Vagina (tissue), 2 donors: ENCODE data around the gene CLRN3. TPM values are rescaled to one million over a fixed set of nuclear protein-coding genes. Genes with fewer than 3 reads are reported as not detected.

Experiments used
- DNase-seq, 2 donors: peaks; one replicate each; pipeline ENCODE4 v3.0.0-alpha.2; 2017; ENCODE audit errors: extremely low spot score in 2 of 2
- H3K27ac ChIP-seq: fragments of 200-600 bp; sonication (generic); one replicate; pipeline ENCODE4 v1.5.1; 2019
- H3K27me3 ChIP-seq: fragments of 200-600 bp; sonication (generic); one replicate; pipeline ENCODE4 v1.5.1; 2019
- H3K36me3 ChIP-seq, 2 donors: fragments of 200-600 bp; sonication (generic); one replicate each; pipeline ENCODE4 v1.5.1; 2017 to 2019
- H3K4me1 ChIP-seq: fragments of 200-600 bp; sonication (generic); one replicate; pipeline ENCODE4 v1.5.1; 2019
- H3K4me3 ChIP-seq, 2 donors: fragments of 200-600 bp; sonication (generic); 1 replicate in 1 of 2; 2 replicates in 1 of 2; pipeline ENCODE4 v1.5.1; 2016 to 2019
- H3K9me3 ChIP-seq: fragments of 200-600 bp; sonication (generic); one replicate; pipeline ENCODE4 v1.5.1; 2019
- POLR2A ChIP-seq, 2 donors: fragments of 450-650 bp; IDR thresholded peaks; one replicate each; pipeline ENCODE4 v1.6.1; 2017; ENCODE audit warnings: antibody characterized with exemption in 2 of 2, mild to moderate bottlenecking in 2 of 2, moderate library complexity in 2 of 2
- POLR2AphosphoS5 ChIP-seq, 2 donors: sonication (generic); formaldehyde crosslinking; IDR thresholded peaks; one replicate each; pipeline ENCODE4 v1.9.0; 2017; ENCODE audit warnings: antibody characterized with exemption in 2 of 2, mild to moderate bottlenecking in 2 of 2, low read depth in 1 of 2; ENCODE audit not compliant: insufficient read depth in 1 of 2
- intact Hi-C: fragments of 100-400 bp; cut with DNase I; formaldehyde crosslinking; loops from one replicate; pipeline ENCODE4 v1.15.1; 2023
- total RNA-seq: library from RNA; depleted of rRNA; stranded (reverse); fragments of >200 nt; gene quantifications from one replicate; pipeline ENCODE4 v1.2.3, GENCODE V29; 2016
- TF ChIP-seq, protein P1 (sequence below), 3 experiments: fragments of 450-650 bp in 2 of 3; fragments of 200-600 bp in 1 of 3; sonication (generic) in 1 of 3; IDR thresholded peaks; one replicate each; pipeline ENCODE4 v1.5.1; 2017 to 2019; ENCODE audit warnings: antibody characterized with exemption in 3 of 3, mild to moderate bottlenecking in 2 of 3, moderate library complexity in 2 of 3

CLRN3 gene, protein sequence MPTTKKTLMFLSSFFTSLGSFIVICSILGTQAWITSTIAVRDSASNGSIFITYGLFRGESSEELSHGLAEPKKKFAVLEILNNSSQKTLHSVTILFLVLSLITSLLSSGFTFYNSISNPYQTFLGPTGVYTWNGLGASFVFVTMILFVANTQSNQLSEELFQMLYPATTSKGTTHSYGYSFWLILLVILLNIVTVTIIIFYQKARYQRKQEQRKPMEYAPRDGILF
- not detected for total RNA-seq

DNA sequence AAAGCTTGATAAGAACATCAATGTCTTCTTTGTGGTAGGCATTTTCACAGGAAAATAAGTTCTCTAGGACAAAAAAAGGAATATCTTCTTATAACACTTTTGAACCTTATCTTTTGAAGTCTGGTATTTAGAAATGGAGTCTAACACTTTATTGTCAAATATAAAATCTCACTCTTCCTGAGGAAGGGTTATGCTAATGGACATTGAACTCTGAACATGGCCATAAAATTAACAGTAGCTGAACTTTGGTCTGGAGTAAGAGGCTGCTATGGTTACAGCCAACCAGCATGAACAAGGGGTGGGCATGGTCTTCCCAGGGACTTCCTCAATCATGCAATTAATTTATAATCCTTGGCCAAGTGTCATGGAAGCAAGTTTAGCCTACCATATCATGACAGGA lies at the start of gene CLRN3:
TSS of gene CLRN3 (minus strand) at position 199 of the 400 bp plus-strand sequence. CDS start at position 42, 157 bp downstream.
- no peak within 1 kb of the TSS for H3K27ac ChIP-seq
- intact Hi-C loops, result no loop called here
- DNase-seq, result no peak
- H3K4me1 ChIP-seq, result no peaks in the 10 kb centered on the region
- TF ChIP-seq POLR2A (IDR thresholded peaks at IDR 0.05) (no peak), POLR2AphosphoS5 (IDR thresholded peaks at IDR 0.05; ENCODE audit: insufficient read depth in 1 of 2, low read depth in 1 of 2) (no peak)
- TF ChIP-seq, protein P1, sequence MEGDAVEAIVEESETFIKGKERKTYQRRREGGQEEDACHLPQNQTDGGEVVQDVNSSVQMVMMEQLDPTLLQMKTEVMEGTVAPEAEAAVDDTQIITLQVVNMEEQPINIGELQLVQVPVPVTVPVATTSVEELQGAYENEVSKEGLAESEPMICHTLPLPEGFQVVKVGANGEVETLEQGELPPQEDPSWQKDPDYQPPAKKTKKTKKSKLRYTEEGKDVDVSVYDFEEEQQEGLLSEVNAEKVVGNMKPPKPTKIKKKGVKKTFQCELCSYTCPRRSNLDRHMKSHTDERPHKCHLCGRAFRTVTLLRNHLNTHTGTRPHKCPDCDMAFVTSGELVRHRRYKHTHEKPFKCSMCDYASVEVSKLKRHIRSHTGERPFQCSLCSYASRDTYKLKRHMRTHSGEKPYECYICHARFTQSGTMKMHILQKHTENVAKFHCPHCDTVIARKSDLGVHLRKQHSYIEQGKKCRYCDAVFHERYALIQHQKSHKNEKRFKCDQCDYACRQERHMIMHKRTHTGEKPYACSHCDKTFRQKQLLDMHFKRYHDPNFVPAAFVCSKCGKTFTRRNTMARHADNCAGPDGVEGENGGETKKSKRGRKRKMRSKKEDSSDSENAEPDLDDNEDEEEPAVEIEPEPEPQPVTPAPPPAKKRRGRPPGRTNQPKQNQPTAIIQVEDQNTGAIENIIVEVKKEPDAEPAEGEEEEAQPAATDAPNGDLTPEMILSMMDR (IDR thresholded peaks at IDR 0.05), result no peak
- no peaks in the 10 kb centered on the region for H3K9me3 ChIP-seq
- no peaks in the 10 kb centered on the region for H3K27me3 ChIP-seq
- no peak within 1 kb of the TSS for H3K4me3 ChIP-seq
- H3K36me3 ChIP-seq, result no peaks in the 10 kb centered on the region

DNA sequence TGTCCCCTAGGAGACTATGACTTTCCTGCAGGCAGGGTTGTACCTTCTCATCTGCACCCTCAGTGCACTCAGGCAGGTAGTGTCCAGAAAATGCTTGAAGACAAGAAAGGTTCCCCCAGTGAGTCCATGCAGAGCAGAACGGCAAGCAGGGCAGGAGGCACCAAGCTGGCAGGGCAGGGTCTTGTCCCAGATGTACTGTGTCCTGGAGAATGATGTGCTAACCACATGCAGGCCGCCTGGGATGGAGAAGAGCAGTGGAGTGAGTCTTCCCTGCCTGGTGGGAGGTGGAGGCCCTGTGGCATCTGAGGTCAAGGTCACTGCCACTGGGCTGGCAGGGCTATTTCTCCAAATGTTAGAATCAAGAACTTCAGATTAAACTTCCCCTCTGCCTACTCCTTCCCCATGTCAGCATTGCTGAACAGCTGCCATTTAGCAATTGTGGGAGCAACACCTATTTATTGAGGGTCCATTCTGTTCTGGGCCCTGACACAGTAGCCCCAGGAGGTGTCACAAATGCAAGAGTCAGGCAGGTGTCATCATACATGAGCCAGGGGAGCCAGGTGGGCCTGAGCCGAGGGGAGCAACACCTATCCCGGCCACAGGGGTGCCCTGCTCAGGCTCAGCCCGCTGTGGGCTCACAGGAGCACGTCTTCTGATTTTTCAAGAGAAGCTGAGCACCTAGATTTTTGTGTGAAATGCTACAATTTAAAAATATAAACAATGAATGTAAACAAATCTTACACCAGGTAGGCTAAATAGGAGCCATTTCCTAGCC lies 48.3 kb upstream of the CLRN3 start:
- intact Hi-C loops, result no loop called here
- no peaks in the 10 kb centered on the region for H3K4me1 ChIP-seq

DNA sequence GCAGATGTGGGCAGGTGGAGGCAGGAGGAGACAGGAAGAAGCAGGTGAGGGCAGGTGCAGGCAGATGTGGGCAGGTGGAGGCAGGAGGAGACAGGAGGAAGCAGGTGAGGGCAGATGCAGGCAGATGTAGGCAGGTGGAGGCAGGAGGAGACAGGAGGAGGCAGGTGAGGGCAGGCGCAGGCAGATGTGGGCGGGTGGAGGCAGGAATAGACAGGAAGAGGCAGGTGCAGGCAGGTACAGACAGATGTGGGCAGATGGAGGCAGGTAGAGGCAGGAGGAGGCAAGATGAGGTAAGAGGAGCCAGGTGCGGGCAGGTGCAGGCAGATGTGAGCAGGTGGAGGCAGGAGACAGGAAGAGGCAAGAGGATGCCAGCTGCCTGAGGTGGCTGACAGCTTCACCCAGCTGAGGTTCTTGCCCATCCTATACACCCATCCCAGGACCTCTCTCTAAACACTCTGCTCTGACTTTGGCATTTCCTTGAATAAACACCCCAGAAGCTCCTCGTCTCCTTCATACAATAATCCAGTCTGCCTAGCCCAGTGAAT lies 47.1 kb upstream of the CLRN3 start:
- H3K36me3 ChIP-seq, result no peaks in the 10 kb centered on the region
- no peaks in the 10 kb centered on the region for H3K9me3 ChIP-seq
- peak in 1 of 2 donors; percentile 95 for DNase-seq
- H3K4me1 ChIP-seq, result no peaks in the 10 kb centered on the region
- no peak overlapping the region for H3K4me3 ChIP-seq
- H3K27me3 ChIP-seq, result no peaks in the 10 kb centered on the region
- H3K27ac ChIP-seq, result no peak overlapping the region
- TF ChIP-seq POLR2AphosphoS5 (IDR thresholded peaks at IDR 0.05; ENCODE audit: insufficient read depth in 1 of 2, low read depth in 1 of 2), result no peak
- no peak for TF ChIP-seq POLR2A (IDR thresholded peaks at IDR 0.05)
- TF ChIP-seq, protein P1 (IDR thresholded peaks at IDR 0.05), result no peak
- intact Hi-C loops, result no loop called here

More for the DNA sequence above, 48.3 kb upstream of the CLRN3 start:
- H3K9me3 ChIP-seq, result no peaks in the 10 kb centered on the region
- no peak overlapping the region for H3K27ac ChIP-seq
- no peaks in the 10 kb centered on the region for H3K27me3 ChIP-seq
- DNase-seq, result no peak
- H3K36me3 ChIP-seq, result no peaks in the 10 kb centered on the region
- H3K4me3 ChIP-seq, result no peak overlapping the region
- TF ChIP-seq POLR2AphosphoS5 (IDR thresholded peaks at IDR 0.05; ENCODE audit: insufficient read depth in 1 of 2, low read depth in 1 of 2), result no peak
- TF ChIP-seq POLR2A (IDR thresholded peaks at IDR 0.05), result no peak
- TF ChIP-seq, protein P1 (IDR thresholded peaks at IDR 0.05), result no peak

DNA sequence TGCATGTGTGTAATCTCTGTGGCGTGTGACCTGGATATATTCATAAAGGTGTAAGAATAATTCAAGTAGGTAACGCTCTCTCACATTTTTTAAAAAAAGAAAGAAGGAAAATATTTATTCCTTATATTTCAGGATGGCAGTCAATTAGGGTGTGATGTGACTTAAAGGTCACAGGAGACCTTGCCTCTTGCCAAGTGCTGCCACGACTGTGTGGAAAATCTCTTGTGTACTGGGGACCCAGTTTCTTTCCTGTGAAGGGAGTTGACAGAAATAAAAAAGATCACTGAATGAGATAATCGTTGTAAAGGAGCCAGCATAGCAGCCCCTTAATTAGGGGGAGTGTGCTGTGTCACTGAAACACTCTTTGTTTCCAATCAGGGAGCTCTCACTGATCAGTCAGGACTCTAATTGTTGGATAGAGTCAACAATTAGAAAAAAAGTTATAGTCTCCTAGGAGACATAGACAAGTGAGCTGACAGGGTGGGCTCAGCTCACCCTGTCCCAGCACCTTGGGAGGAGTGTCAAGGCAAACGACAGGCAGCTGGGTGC lies 45.2 kb upstream of the CLRN3 start:
- intact Hi-C loops, result no loop called here
- H3K4me3 ChIP-seq, result no peak overlapping the region
- no peak for DNase-seq
- no peaks in the 10 kb centered on the region for H3K9me3 ChIP-seq
- no peak for TF ChIP-seq POLR2A (IDR thresholded peaks at IDR 0.05)
- TF ChIP-seq, protein P1 (IDR thresholded peaks at IDR 0.05), result no peak
- no peak for TF ChIP-seq POLR2AphosphoS5 (IDR thresholded peaks at IDR 0.05; ENCODE audit: insufficient read depth in 1 of 2, low read depth in 1 of 2)
- H3K27ac ChIP-seq, result no peak overlapping the region
- no peaks in the 10 kb centered on the region for H3K4me1 ChIP-seq
- H3K36me3 ChIP-seq, result no peaks in the 10 kb centered on the region
- H3K27me3 ChIP-seq, result no peaks in the 10 kb centered on the region
